Vagina (tissue), 2 donors: Measurements from ENCODE around the gene TRIB2.

Experiments used
- CTCF ChIP-seq, 3 experiments: fragments of 450-650 bp in 2 of 3; fragments of 200-600 bp in 1 of 3; sonication (generic) in 1 of 3; IDR thresholded peaks; one replicate each; pipeline ENCODE4 v1.5.1; 2017 to 2019; ENCODE audit warnings: antibody characterized with exemption in 3 of 3, mild to moderate bottlenecking in 2 of 3, moderate library complexity in 2 of 3
- POLR2A ChIP-seq, 2 donors: fragments of 450-650 bp; IDR thresholded peaks; one replicate each; pipeline ENCODE4 v1.6.1; 2017; ENCODE audit warnings: antibody characterized with exemption in 2 of 2, mild to moderate bottlenecking in 2 of 2, moderate library complexity in 2 of 2
- POLR2AphosphoS5 ChIP-seq, 2 donors: sonication (generic); formaldehyde crosslinking; IDR thresholded peaks; one replicate each; pipeline ENCODE4 v1.9.0; 2017; ENCODE audit warnings: antibody characterized with exemption in 2 of 2, mild to moderate bottlenecking in 2 of 2, low read depth in 1 of 2; ENCODE audit not compliant: insufficient read depth in 1 of 2

DNA sequence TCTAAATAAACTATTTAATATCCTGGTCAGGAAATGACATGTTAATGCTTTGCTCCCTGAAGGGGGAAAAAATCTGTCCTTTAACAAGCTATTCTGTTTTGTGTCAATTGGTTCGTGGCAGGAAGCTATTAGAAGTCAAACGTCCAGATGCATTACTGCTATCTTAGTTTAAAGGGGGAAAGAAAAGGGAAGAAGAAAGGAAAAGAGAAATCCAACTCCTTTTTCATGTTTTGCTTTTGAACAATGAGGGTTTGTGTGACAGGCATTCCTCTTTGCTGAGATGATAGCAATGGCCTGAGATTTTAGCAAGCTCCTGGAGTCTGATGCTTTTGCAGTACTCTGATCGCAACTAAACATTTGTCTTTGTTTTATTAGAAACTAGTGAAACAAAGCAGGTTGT, 24.6 kb downstream of the TRIB2 start:
- TF ChIP-seq CTCF (IDR thresholded peaks at IDR 0.05): no peak
- TF ChIP-seq POLR2AphosphoS5 (IDR thresholded peaks at IDR 0.05; ENCODE audit: insufficient read depth in 1 of 2, low read depth in 1 of 2): no peak
- no peak for TF ChIP-seq POLR2A (IDR thresholded peaks at IDR 0.05)
